A549 (cell line): ENCODE results near the gene RBX1. TPM values are rescaled to one million over a fixed set of nuclear protein-coding genes. Genes with fewer than 3 reads are reported as not detected.

Experiments
- ATAC-seq, 2 experiments: fragments of 200-7000 bp in 1 of 2; fragments of >200 bp in 1 of 2; cut with Nextera tagmentation in 1 of 2; cut with Tn5 transposase in 1 of 2; 3 replicates each; pipeline versions ENCODE4 v1.8.0 to v1.9.1; 2018 to 2020; ENCODE audit warnings: mild to moderate bottlenecking in 1 of 2, moderate library complexity in 1 of 2
- CTCF ChIA-PET: fragments of 300-600 bp; sonication (Branson Sonifier 250); formaldehyde crosslinking; extraction: SDS; loops from one replicate; lab custom pipeline; 2021; ENCODE audit warnings: antibody characterized with exemption, inconsistent platforms; lab: Yijun Ruan, JAX
- POLR2A ChIA-PET: fragments of 350-600 bp; formaldehyde crosslinking; extraction: SDS; loops from one replicate; lab custom pipeline; 2021; ENCODE audit warnings: antibody characterized with exemption, inconsistent platforms; lab: Yijun Ruan, JAX
- DNase-seq, 2 experiments: peaks; one replicate each; pipeline versions ENCODE4 v3.0.0 to v3.0.0-alpha.2; 2011 to 2016; ENCODE audit warnings: low read depth in 1 of 2, low spot score in 1 of 2
- FAIRE-seq: peaks from 2 replicates; lab custom pipeline; 2011; peaks lifted over from hg19 to GRCh38; lab: Jason Lieb, UNC
- H3K27ac ChIP-seq, 2 experiments: fragments of >200 bp; sonication (Bioruptor Twin); formaldehyde crosslinking; 3 replicates each; pipeline ENCODE4 v1.5.1; 2016 to 2017
- H3K4me1 ChIP-seq: fragments of >200 bp; sonication (Bioruptor Twin); formaldehyde crosslinking; 3 replicates; pipeline ENCODE4 v1.6.1; 2016
- H3K4me2 ChIP-seq: fragments of >200 bp; sonication (Bioruptor Twin); formaldehyde crosslinking; 3 replicates; pipeline ENCODE4 v1.6.1; 2016
- H3K4me3 ChIP-seq: fragments of >200 bp; sonication (Bioruptor Twin); formaldehyde crosslinking; 3 replicates; pipeline ENCODE4 v1.5.1; 2016
- H3K9me3 ChIP-seq: fragments of >200 bp; sonication (Bioruptor Twin); formaldehyde crosslinking; 3 replicates; pipeline ENCODE4 v1.6.1; 2016
- CBX2 ChIP-seq: fragments of 200-600 bp; sonication (generic); IDR thresholded peaks from 2 replicates; pipeline ENCODE4 v1.6.1; 2016; ENCODE audit warnings: low read depth, mild to moderate bottlenecking, borderline replicate concordance
- CBX8 ChIP-seq: fragments of 200-600 bp; sonication (generic); IDR thresholded peaks from 2 replicates; pipeline ENCODE4 v1.6.1; 2016
- CHD2 ChIP-seq: fragments of 150-350 bp; IDR thresholded peaks from 2 replicates; pipeline ENCODE4 v1.6.1; 2014; ENCODE audit warnings: low read length; ENCODE audit not compliant: partially characterized antibody
- CHD4 ChIP-seq: fragments of 200-600 bp; sonication (generic); IDR thresholded peaks from 2 replicates; pipeline ENCODE4 v1.6.1; 2016; ENCODE audit warnings: antibody characterized with exemption, mild to moderate bottlenecking, borderline replicate concordance
- E2F6 ChIP-seq: IDR thresholded peaks from 2 replicates; pipeline ENCODE4 v1.6.1; 2012; ENCODE audit warnings: low read depth, borderline replicate concordance
- FOSB ChIP-seq: fragments of 250-450 bp; sonication (Bioruptor Pico); IDR thresholded peaks from 2 replicates; pipeline ENCODE4 v1.5.0; 2020; ENCODE audit warnings: mild to moderate bottlenecking, moderate library complexity
- HES2 ChIP-seq: fragments of >200 bp; sonication (Bioruptor Twin); formaldehyde crosslinking; IDR thresholded peaks from 2 replicates; pipeline ENCODE4 v1.6.1; 2016
- HEYL ChIP-seq: fragments of 250-450 bp; sonication (Bioruptor Pico); IDR thresholded peaks from 2 replicates; pipeline ENCODE4 v1.8.0; 2021; ENCODE audit warnings: mild to moderate bottlenecking, moderate library complexity
- HOXB5 ChIP-seq: fragments of 250-450 bp; sonication (Bioruptor Pico); IDR thresholded peaks from 2 replicates; pipeline ENCODE4 v1.5.0; 2020; ENCODE audit warnings: mild to moderate bottlenecking, moderate library complexity
- JUN ChIP-seq, 2 experiments: fragments of >200 bp; sonication (Bioruptor Twin); formaldehyde crosslinking; IDR thresholded peaks; 2 replicates in 1 of 2; 3 replicates in 1 of 2; pipeline ENCODE4 v1.6.1; 2016 to 2017
- KDM1A ChIP-seq: fragments of 200-600 bp; sonication (generic); IDR thresholded peaks from 2 replicates; pipeline ENCODE4 v1.6.1; 2016; ENCODE audit warnings: low read depth, mild to moderate bottlenecking
- MAX ChIP-seq: IDR thresholded peaks from 2 replicates; pipeline ENCODE4 v1.6.1; 2012
- MAZ ChIP-seq: fragments of 150-350 bp; IDR thresholded peaks from 2 replicates; pipeline ENCODE4 v1.6.1; 2014; ENCODE audit warnings: antibody characterized with exemption, low read depth, low read length, borderline replicate concordance
- NFE2L2 ChIP-seq: fragments of 150-350 bp; conservative IDR thresholded peaks from 2 replicates; pipeline ENCODE4 v1.6.1; 2014; ENCODE audit warnings: low read length
- NR3C1 ChIP-seq: fragments of >200 bp; sonication (Bioruptor Twin); formaldehyde crosslinking; IDR thresholded peaks from 3 replicates; pipeline ENCODE4 v1.6.1; 2017
- RFX5 ChIP-seq: fragments of 450-650 bp; IDR thresholded peaks from 2 replicates; pipeline ENCODE4 v1.7.1; 2014; ENCODE audit warnings: antibody characterized with exemption, mild to moderate bottlenecking, moderate library complexity
- TP53 ChIP-seq: fragments of 250-450 bp; sonication (Bioruptor Pico); IDR thresholded peaks from 2 replicates; pipeline ENCODE4 v1.5.0; 2021; ENCODE audit warnings: mild to moderate bottlenecking, moderate library complexity
- USF2 ChIP-seq: fragments of 450-650 bp; IDR thresholded peaks from 2 replicates; pipeline ENCODE4 v1.6.1; 2014; ENCODE audit warnings: antibody characterized with exemption
- ZFP36 ChIP-seq: fragments of 450-650 bp; IDR thresholded peaks from 2 replicates; pipeline ENCODE4 v1.6.1; 2014; ENCODE audit warnings: borderline replicate concordance; ENCODE audit not compliant: partially characterized antibody
- ZNF302 ChIP-seq: fragments of 250-450 bp; sonication (Bioruptor Pico); IDR thresholded peaks from 2 replicates; pipeline ENCODE4 v1.9.0; 2021; ENCODE audit warnings: inconsistent platforms, mild to moderate bottlenecking, moderate library complexity
- WGBS: methylation state at CpG from one replicate; pipeline ENCODE4 v1.1.6; 2017; ENCODE audit errors: missing lambda C conversion rate; 5-methylcytosine and 5-hydroxymethylcytosine counted together
- polyA plus RNA-seq, 4 experiments: library from polyadenylated mRNA; depleted of rRNA in 3 of 4; stranded (reverse); fragments of >200 nt; fragmentation: RNase III in 1 of 4; extraction: RNeasy Plus Mini Kit Qiagen cat#74134 plus additional on column Dnase treatment in 1 of 4; gene quantifications; 2 replicates in 3 of 4; 3 replicates in 1 of 4; pipeline ENCODE4 v1.2.3, GENCODE V29; 2011 to 2017
- TF ChIP-seq, protein P1 (sequence below): fragments of 250-450 bp; sonication (Bioruptor Pico); IDR thresholded peaks from 2 replicates; pipeline ENCODE4 v1.5.0; 2020; ENCODE audit warnings: low read depth, mild to moderate bottlenecking, moderate library complexity
- TF ChIP-seq, protein P2 (sequence below): fragments of 200-600 bp; sonication (generic); IDR thresholded peaks from 2 replicates; pipeline ENCODE4 v1.6.1; 2016; ENCODE audit warnings: antibody characterized with exemption, mild to moderate bottlenecking, moderate library complexity

The RBX1 gene
- polyA plus RNA-seq, 2 of the 4 experiments (the other 2 are of a cell fraction) = 61.7 to 82.3 TPM

DNA sequence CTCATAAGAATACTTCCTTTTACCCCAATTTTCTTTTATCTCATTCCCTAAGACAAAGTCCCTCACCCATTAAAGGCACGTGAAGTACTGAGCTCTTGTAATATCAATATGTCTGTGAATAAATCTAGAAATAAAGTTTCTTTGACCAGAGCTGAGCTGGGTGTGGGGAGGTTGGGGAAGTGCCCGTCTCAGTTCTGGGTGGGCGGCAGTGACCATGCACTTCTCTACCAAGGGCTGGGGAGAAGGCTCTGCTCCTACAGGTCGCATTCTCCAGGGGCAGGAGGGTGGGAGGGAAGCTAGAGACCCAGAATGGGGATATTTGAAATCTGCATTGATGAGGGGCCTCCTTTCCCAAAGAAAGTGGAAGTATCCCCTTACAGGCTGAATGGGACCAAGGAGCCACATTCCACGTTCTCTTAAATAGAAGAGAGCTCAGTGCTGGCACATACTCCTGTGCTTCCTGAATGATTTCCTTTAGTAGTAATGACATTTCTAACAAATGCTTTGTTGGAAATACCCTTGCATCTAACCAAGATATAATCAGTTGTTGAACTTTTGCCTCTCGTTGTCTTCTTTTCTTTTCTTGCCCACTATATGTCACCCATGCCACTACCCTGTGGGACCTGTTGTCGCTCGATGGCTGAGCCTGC is 16.1 kb downstream of the RBX1 start:
- no peak overlapping the region for H3K4me3 ChIP-seq
- WGBS = 87% methylated on average over 8 of the region's 8 CpGs
- FAIRE-seq (no peak), ATAC-seq (no peak), DNase-seq (no peak)
- no peak overlapping the region for H3K4me2 ChIP-seq
- no peak overlapping the region for H3K27ac ChIP-seq
- ChIA-PET POLR2A (interaction anchor here (1.3 kb wide), 2 partner anchors 16 to 17 kb away, joined by 3 to 5 read pairs; partner anchors contain the start of gene RBX1), CTCF (interaction anchor here (1.6 kb wide), 1 partner anchor 12 kb away, joined by 6 read pairs; no protein-coding TSS in a partner anchor)
- H3K9me3 ChIP-seq = no peaks in the 10 kb centered on the region
- no peak for TF ChIP-seq MAZ
- no peak for TF ChIP-seq TP53 (CRISPR knock-in tag)
- TF ChIP-seq CHD4 = no peak
- TF ChIP-seq MAX = no peak
- no peak for TF ChIP-seq NR3C1
- H3K4me1 ChIP-seq = no peaks in the 10 kb centered on the region

- TF ChIP-seq, protein P1, sequence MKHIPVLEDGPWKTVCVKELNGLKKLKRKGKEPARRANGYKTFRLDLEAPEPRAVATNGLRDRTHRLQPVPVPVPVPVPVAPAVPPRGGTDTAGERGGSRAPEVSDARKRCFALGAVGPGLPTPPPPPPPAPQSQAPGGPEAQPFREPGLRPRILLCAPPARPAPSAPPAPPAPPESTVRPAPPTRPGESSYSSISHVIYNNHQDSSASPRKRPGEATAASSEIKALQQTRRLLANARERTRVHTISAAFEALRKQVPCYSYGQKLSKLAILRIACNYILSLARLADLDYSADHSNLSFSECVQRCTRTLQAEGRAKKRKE (CRISPR knock-in tag) = no peak
- no peak for TF ChIP-seq ZFP36
- TF ChIP-seq HEYL (CRISPR knock-in tag) = no peak
- no peak for TF ChIP-seq RFX5
- TF ChIP-seq KDM1A = no peak
- no peak for TF ChIP-seq CHD2
- no peak for TF ChIP-seq E2F6
- TF ChIP-seq CBX8 = no peak
- no peak for TF ChIP-seq FOSB (CRISPR knock-in tag)
- no peak for TF ChIP-seq CBX2
- no peak for TF ChIP-seq TP53 (CRISPR knock-in tag)
- Histone ChIP-seq H3K4me1 (no peaks in the 10 kb centered on the region), H3K4me3 (no peak overlapping the region), H3K9me3 (no peaks in the 10 kb centered on the region), H3K27ac (no peak overlapping the region), H3K4me2 (no peak overlapping the region)
- 97% methylated on average over 6 of the region's 6 CpGs for WGBS
- ATAC-seq (no peak), FAIRE-seq (no peak), DNase-seq (no peak)
- CTCF ChIA-PET = interaction anchor here (0.6 to 1.1 kb wide), 3 partner anchors 29 to 754 kb away, joined by 3 to 4 read pairs (median 3); no protein-coding TSS in a partner anchor
- POLR2A ChIA-PET = interaction anchor here (1.1 kb wide), 1 partner anchor 21 kb away, joined by 3 read pairs; no protein-coding TSS in a partner anchor
Observed at GRCh38 chr22:40972587-40972986, 21.4 kb downstream of the RBX1 start.

DNA sequence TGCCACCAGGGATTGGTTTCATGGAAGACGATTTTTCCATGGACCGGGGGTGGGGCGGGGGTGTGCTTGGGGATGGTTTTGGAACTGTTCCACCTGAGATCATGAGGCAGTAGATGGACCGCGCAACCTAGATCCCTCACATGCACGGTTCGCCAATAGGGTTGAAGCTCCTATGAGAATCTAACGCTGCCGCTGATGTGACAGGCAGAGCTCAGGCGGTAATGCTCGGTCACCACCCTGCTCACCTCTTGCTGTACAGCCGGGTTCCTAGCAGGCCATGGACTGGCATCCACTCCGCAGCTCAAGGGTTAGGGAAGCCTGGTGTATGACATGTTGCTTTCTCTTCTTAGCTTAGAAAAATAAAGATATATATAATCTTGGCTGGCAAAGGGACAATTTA is 22.0 kb downstream of the RBX1 start:
- no peak for TF ChIP-seq JUN (IDR thresholded peaks at IDR 0.05)
- no peak for TF ChIP-seq HOXB5
- no peak for TF ChIP-seq MAX
- H3K27ac ChIP-seq = no peak overlapping the region
- POLR2A ChIA-PET = interaction anchor here (0.7 to 1.1 kb wide), 2 partner anchors 21 to 49 kb away, joined by 3 to 7 read pairs; no protein-coding TSS in a partner anchor
- no peaks in the 10 kb centered on the region for H3K9me3 ChIP-seq
- CTCF ChIA-PET = interaction anchor here (0.6 to 1.2 kb wide), 3 partner anchors 9 to 755 kb away, joined by 3 read pairs; no protein-coding TSS in a partner anchor
- no peak overlapping the region for H3K4me3 ChIP-seq
- no peaks in the 10 kb centered on the region for H3K4me1 ChIP-seq
- ATAC-seq (no peak), DNase-seq (no peak), FAIRE-seq (no peak)
- WGBS = 86% methylated on average over 12 of the region's 13 CpGs
- H3K4me2 ChIP-seq = no peak overlapping the region

- POLR2A ChIA-PET = no interaction called here
- TF ChIP-seq HES2 = no peak
- TF ChIP-seq USF2 = no peak
- TF ChIP-seq NFE2L2 = no peak
- TF ChIP-seq, protein P2, sequence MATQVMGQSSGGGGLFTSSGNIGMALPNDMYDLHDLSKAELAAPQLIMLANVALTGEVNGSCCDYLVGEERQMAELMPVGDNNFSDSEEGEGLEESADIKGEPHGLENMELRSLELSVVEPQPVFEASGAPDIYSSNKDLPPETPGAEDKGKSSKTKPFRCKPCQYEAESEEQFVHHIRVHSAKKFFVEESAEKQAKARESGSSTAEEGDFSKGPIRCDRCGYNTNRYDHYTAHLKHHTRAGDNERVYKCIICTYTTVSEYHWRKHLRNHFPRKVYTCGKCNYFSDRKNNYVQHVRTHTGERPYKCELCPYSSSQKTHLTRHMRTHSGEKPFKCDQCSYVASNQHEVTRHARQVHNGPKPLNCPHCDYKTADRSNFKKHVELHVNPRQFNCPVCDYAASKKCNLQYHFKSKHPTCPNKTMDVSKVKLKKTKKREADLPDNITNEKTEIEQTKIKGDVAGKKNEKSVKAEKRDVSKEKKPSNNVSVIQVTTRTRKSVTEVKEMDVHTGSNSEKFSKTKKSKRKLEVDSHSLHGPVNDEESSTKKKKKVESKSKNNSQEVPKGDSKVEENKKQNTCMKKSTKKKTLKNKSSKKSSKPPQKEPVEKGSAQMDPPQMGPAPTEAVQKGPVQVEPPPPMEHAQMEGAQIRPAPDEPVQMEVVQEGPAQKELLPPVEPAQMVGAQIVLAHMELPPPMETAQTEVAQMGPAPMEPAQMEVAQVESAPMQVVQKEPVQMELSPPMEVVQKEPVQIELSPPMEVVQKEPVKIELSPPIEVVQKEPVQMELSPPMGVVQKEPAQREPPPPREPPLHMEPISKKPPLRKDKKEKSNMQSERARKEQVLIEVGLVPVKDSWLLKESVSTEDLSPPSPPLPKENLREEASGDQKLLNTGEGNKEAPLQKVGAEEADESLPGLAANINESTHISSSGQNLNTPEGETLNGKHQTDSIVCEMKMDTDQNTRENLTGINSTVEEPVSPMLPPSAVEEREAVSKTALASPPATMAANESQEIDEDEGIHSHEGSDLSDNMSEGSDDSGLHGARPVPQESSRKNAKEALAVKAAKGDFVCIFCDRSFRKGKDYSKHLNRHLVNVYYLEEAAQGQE = no peak
- no peak for TF ChIP-seq ZNF302 (CRISPR knock-in tag)
- TF ChIP-seq CBX2 = no peak
Observed at GRCh38 chr22:40975366-40975765, 24.2 kb downstream of the RBX1 start.

More at GRCh38 chr22:40975366-40975765, 24.2 kb downstream of the RBX1 start:
- no peaks in the 10 kb centered on the region for H3K4me1 ChIP-seq
- no peaks in the 10 kb centered on the region for H3K9me3 ChIP-seq
- WGBS = 86% methylated on average over 1 of the region's 1 CpG
- no peak overlapping the region for H3K4me2 ChIP-seq
- no peak overlapping the region for H3K27ac ChIP-seq
- FAIRE-seq = no peak
- CTCF ChIA-PET = no interaction called here
- no peak for ATAC-seq
- no peak overlapping the region for H3K4me3 ChIP-seq
- no peak for DNase-seq
